Osteocyte (in vitro differentiated cells): ENCODE results near the gene HLCS. TPM values are rescaled to one million over a fixed set of nuclear protein-coding genes. Genes with fewer than 3 reads are reported as not detected.
A peak's percentile ranks its signal among the peaks of the same experiment; 100 is the strongest.

Source experiments
- DNase-seq: peaks from one replicate; pipeline ENCODE4 v3.0.0; 2021; ENCODE audit warnings: mixed read lengths; ENCODE audit not compliant: unreplicated experiment; ENCODE audit errors: extremely low spot score
- H3K27ac Mint-ChIP-seq: one replicate; pipeline ENCODE4 v1.8.0; 2021; ENCODE audit warnings: mild to moderate bottlenecking, mixed read lengths; ENCODE audit not compliant: unreplicated experiment
- H3K27me3 Mint-ChIP-seq: one replicate; pipeline ENCODE4 v1.8.0; 2021; ENCODE audit warnings: mixed read lengths; ENCODE audit not compliant: unreplicated experiment
- H3K36me3 Mint-ChIP-seq: one replicate; pipeline ENCODE4 v1.8.0; 2021; ENCODE audit warnings: mixed read lengths; ENCODE audit not compliant: unreplicated experiment
- H3K4me1 Mint-ChIP-seq: one replicate; pipeline ENCODE4 v1.8.0; 2021; ENCODE audit warnings: mixed read lengths; ENCODE audit not compliant: unreplicated experiment
- H3K4me3 Mint-ChIP-seq: one replicate; pipeline ENCODE4 v1.8.0; 2021; ENCODE audit warnings: mild to moderate bottlenecking, moderate library complexity, mixed read lengths; ENCODE audit not compliant: unreplicated experiment
- H3K9me3 Mint-ChIP-seq: one replicate; pipeline ENCODE4 v1.8.0; 2021; ENCODE audit warnings: mixed read lengths; ENCODE audit not compliant: unreplicated experiment
- total RNA-seq: library from RNA; stranded (reverse); gene quantifications from 2 replicates; pipeline ENCODE4 v1.2.1, GENCODE V29; 2021
- TF ChIP-seq, protein P1 (sequence below): fragments of 200-600 bp; sonication (generic); IDR thresholded peaks from 2 replicates; pipeline ENCODE4 v1.5.0; 2021; ENCODE audit warnings: antibody characterized with exemption, mild to moderate bottlenecking, moderate library complexity

The HLCS gene
- total RNA-seq, 1 donor from 2014 or later, result 26.7 TPM

DNA sequence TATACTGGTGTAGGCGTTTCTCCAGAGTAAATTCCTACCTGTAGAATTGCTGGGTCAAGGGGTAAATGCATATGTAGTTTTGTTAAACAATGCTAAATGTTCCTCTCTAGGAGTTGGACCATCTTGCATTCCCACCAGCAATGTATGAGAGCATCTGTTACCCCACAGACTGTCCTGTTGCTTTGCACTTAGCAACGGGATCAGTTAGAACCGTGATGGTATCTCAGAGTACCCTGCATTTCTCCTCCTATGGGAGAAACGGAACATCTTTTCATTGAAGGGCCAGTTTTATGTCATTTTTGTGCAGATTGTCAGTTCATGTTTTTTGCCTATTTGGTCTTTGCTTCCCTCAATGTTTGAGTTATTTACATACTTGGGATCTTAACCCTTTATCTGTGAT lies 22.1 kb upstream of the HLCS start:
- TF ChIP-seq, protein P1, sequence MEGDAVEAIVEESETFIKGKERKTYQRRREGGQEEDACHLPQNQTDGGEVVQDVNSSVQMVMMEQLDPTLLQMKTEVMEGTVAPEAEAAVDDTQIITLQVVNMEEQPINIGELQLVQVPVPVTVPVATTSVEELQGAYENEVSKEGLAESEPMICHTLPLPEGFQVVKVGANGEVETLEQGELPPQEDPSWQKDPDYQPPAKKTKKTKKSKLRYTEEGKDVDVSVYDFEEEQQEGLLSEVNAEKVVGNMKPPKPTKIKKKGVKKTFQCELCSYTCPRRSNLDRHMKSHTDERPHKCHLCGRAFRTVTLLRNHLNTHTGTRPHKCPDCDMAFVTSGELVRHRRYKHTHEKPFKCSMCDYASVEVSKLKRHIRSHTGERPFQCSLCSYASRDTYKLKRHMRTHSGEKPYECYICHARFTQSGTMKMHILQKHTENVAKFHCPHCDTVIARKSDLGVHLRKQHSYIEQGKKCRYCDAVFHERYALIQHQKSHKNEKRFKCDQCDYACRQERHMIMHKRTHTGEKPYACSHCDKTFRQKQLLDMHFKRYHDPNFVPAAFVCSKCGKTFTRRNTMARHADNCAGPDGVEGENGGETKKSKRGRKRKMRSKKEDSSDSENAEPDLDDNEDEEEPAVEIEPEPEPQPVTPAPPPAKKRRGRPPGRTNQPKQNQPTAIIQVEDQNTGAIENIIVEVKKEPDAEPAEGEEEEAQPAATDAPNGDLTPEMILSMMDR, result no peak
- H3K9me3 Mint-ChIP-seq, result no peaks in the 10 kb centered on the region
- DNase-seq, result no peak
- no peak overlapping the region for H3K27ac Mint-ChIP-seq
- H3K4me1 Mint-ChIP-seq, result peaks cover 4% of the 10 kb centered on the region
- peak overlapping the region; percentile 37 for H3K4me3 Mint-ChIP-seq
- H3K36me3 Mint-ChIP-seq, result peaks cover 2% of the 10 kb centered on the region
- no peaks in the 10 kb centered on the region for H3K27me3 Mint-ChIP-seq

DNA sequence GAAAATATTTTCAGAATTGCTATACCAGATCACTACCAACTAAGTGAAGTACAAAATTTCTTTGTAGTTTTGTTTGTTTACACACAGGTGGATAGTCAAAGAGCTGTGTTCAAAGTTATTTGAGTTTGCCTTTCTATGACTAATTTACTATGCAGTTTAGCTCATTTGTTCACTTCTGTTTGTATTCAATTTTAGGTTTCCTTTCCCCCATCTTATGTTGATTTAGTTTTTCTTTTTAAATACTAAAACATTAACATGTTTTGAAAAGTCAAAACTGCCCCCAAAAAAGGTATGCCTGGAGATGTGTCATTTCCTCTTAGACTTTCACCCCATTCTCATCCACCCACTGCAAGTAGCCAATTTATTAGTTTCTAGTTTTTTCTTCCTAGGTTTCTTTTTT lies 21.4 kb upstream of the HLCS start:
- Mint-ChIP-seq H3K4me1 (peaks cover 4% of the 10 kb centered on the region), H3K9me3 (no peaks in the 10 kb centered on the region), H3K27me3 (no peaks in the 10 kb centered on the region), H3K27ac (no peak overlapping the region), H3K36me3 (peaks cover 2% of the 10 kb centered on the region), H3K4me3 (no peak overlapping the region)
- DNase-seq, result no peak
- TF ChIP-seq, protein P1, result no peak

DNA sequence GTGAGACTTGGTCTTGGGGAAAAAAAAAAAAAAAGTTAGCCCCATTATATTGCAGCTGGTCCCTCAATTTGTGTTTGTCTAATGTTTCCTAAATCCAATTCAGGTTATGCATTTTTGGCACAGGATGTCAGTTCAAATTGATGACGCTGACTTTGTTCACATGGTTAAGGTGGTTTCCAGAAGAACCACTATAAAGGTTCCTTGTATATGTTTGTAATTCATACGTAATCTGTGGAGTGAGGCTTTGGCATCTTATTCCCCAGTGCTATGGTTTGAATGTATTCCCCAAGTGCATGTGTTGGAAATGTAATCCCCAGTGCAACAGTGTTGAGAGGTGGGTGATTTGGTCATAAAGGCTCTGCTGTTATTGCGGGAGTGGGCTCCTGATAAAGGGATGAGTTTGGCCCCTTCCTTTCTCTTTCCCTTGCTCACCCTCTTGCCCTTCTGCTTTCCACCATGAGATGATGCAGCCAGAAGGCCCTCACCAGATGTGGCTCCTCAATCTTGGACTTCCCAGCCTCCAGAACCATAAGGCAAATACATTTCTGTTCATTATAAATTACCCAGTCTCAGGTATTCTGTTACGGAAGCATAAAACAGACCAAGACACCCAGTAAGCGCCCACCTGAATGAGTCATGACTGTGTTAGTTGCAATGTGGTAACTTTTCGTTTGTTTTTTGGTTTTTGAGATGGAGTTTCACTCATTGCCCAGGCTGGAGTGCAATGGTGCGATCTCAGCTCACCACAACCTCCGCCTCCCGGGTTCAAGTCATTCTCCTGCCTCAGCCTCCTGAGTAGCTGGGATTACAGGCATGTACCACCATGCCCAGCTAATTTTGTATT lies 19.5 kb upstream of the HLCS start:
- peaks cover 4% of the 10 kb centered on the region for H3K4me1 Mint-ChIP-seq
- H3K27me3 Mint-ChIP-seq, result no peaks in the 10 kb centered on the region
- no peaks in the 10 kb centered on the region for H3K9me3 Mint-ChIP-seq
- TF ChIP-seq, protein P1, result no peak
- H3K27ac Mint-ChIP-seq, result no peak overlapping the region
- no peak overlapping the region for H3K4me3 Mint-ChIP-seq
- H3K36me3 Mint-ChIP-seq, result peaks cover 2% of the 10 kb centered on the region
- DNase-seq, result no peak

DNA sequence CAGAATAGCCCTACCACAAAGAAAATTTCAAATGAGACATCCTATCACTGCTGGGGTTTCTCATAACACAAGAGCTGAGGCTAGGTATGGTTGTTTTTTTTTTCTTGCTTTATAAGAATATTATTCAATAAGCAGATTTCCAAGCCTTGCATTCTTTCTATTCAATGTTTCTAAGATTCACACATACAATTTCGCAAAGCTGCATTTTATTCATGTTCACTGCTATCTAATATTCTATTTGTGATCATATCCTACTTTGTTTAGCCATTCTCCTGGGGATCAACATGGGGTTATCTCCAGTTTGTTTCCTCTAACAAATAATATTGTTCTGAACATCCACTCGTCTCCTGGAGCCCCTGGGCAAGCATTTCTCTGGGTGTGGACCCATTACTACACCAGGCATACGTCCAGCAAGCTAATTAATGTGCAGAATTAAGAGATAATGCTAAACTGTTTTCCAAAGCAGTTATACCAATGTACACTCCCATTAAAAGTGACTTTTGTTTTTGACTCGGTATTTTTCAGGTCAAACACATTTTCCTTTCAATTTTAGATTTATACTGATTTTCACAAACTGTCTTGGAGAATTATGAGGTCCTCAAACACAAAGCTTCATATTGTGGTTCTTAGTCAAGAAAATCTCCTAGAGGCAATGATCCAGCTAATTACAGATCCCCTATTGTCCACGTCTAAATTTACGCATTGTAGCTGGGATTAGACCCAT lies 15.7 kb upstream of the HLCS start:
- Mint-ChIP-seq H3K4me1 (peaks cover 11% of the 10 kb centered on the region), H3K27me3 (no peaks in the 10 kb centered on the region), H3K36me3 (peaks cover 2% of the 10 kb centered on the region), H3K9me3 (no peaks in the 10 kb centered on the region), H3K4me3 (no peak overlapping the region), H3K27ac (no peak overlapping the region)
- TF ChIP-seq, protein P1, result no peak
- DNase-seq, result no peak

DNA sequence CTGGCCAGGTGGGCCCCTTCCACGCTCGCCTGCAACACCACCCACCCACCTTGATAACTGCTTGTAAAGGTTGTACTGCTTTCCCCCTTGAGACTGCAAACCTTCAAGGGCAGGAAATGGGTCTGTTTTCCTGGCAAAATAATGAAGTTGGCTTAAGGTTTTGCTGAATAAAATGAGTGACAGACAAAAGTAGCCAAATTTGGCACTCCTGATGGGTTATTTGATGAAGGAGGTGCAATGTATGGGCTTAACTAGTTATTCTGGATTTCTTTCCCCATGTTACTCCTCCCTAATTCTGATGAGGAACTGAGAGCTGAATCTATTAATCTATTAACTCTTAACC lies 14.6 kb upstream of the HLCS start:
- no peak overlapping the region for H3K27ac Mint-ChIP-seq
- H3K9me3 Mint-ChIP-seq, result no peaks in the 10 kb centered on the region
- TF ChIP-seq, protein P1, result no peak
- H3K36me3 Mint-ChIP-seq, result no peaks in the 10 kb centered on the region
- H3K4me1 Mint-ChIP-seq, result peaks cover 16% of the 10 kb centered on the region
- no peaks in the 10 kb centered on the region for H3K27me3 Mint-ChIP-seq
- no peak for DNase-seq
- peak overlapping the region; percentile 58 for H3K4me3 Mint-ChIP-seq
